ENCODE results near the gene METTL1. TPM values are rescaled to one million over a fixed set of nuclear protein-coding genes. Genes with fewer than 3 reads are reported as not detected.

Gene METTL1
- total and polyA plus RNA-seq, 2 donors (not counting 1 experiment from before 2014, with no cell fraction given): 9.1 to 9.2 TPM

DNA sequence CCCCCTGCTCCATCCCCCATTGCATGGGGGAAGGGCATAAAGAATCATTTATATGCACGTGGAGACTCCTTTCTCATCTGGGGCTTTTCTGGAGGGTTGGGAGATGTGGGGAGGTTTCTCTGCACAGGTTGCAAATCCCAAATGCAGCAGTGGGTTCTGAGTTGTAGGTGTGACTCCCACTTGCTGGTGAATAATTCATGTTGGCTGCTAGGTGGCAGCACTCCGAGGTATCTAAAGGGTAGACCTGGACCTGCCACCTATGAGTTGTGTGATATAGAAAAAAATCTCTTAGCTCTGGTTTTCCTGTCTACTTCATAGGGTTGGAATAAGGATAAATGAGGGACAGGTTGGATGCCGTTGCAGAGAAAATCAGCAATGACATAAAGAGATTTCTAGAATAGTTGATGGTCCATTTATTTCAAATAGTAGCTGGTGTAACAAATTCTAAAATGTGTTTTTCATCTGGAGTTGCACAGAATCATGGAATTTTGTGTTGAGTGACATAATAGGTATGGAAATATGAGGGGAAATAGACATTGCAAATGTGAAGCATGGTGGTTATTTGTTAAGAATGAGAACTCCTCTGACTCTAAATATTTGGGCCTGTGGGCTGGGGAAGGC is 12.4 kb downstream of the METTL1 start:
- H3K27me3 Mint-ChIP-seq: peaks cover 7% of the 10 kb centered on the region
- H3K36me3 ChIP-seq (replicated peaks in 1 of 2; ENCODE audit: control extremely low read depth in 1 of 2, control insufficient read depth in 1 of 2, extremely low read depth in 1 of 2, insufficient read depth in 2 of 2, low read length in 1 of 2): peaks cover 1 to 41% of the 10 kb centered on the region in 2 experiments
- ATAC-seq (ENCODE audit: low read depth) (no peak), DNase-seq (peak; percentile 56)
- no peak overlapping the region for H3K4me3 ChIP-seq (ENCODE audit: control extremely low read depth in 1 of 5, extremely low read depth in 1 of 5, insufficient read depth in 1 of 5, low read depth in 2 of 5, low read length in 4 of 5)
- intact Hi-C loops (cut with micrococcal nuclease): loop anchor here (5.0 to 10.0 kb wide), 5 partner anchors 73 to 675 kb away; partner anchors contain the start of genes CTDSP2, GLI1, INHBE and MARS1
- H3K9me3 ChIP-seq (ENCODE audit: control extremely low read depth in 1 of 3, control insufficient read depth in 2 of 3, insufficient read depth in 1 of 3, low read length in 2 of 3): no peaks in the 10 kb centered on the region
- H3K27ac Mint-ChIP-seq: no peak overlapping the region
- H3K4me3 Mint-ChIP-seq: no peak overlapping the region
- peaks cover 18 to 35% of the 10 kb centered on the region in 2 donors for H3K4me1 ChIP-seq (ENCODE audit: control insufficient read depth in 2 of 2, insufficient read depth in 2 of 2, low read length in 2 of 2)
- peaks cover 75% of the 10 kb centered on the region for H4K20me1 ChIP-seq (ENCODE audit: control insufficient read depth, insufficient read depth, low read length, poor library complexity, severe bottlenecking)
- no peak overlapping the region for H3K9ac ChIP-seq (ENCODE audit: low read length)
- POLR2A ChIA-PET: interaction anchor here (0.5 to 1.6 kb wide), 2 partner anchors 13 to 15 kb away, joined by 4 to 5 read pairs; partner anchors contain the start of genes EEF1AKMT3 and METTL1
- no peaks in the 10 kb centered on the region for H3K9me3 Mint-ChIP-seq (ENCODE audit: insufficient read depth)
- no peak overlapping the region for H2AFZ ChIP-seq (ENCODE audit: insufficient read depth, low read depth, low read length, poor library complexity, severe bottlenecking)
- H3K27ac ChIP-seq (ENCODE audit: low read length in 2 of 2): no peak overlapping the region
- H3K79me2 ChIP-seq (ENCODE audit: control insufficient read depth, insufficient read depth, low read length): peaks cover 56% of the 10 kb centered on the region
- WGBS (ENCODE audit: insufficient coverage): 50% methylated on average over 2 of the region's 3 CpGs
- no peak overlapping the region for H3K4me2 ChIP-seq (replicated peaks; ENCODE audit: low read depth, low read length, poor library complexity, severe bottlenecking)
- CTCF ChIA-PET: interaction anchor here (0.7 to 2.1 kb wide), 13 partner anchors 8 to 145 kb away, joined by 3 to 9 read pairs (median 5); partner anchors contain the start of genes EEF1AKMT3 and METTL1
- TF ChIP-seq EZH2 (IDR thresholded peaks at IDR 0.05; ENCODE audit: borderline replicate concordance, insufficient read depth, low read depth, low read length, poor library complexity, severe bottlenecking) (no peak), CTCF (IDR thresholded peaks at IDR 0.05) (peak; percentile 71)
- peaks cover 40% of the 10 kb centered on the region for H3K4me1 Mint-ChIP-seq
- peaks cover 0 to 6% (median 2%) of the 10 kb centered on the region in 4 experiments for H3K27me3 ChIP-seq (replicated peaks in 1 of 4; ENCODE audit: control extremely low read depth in 1 of 4, control insufficient read depth in 3 of 4, insufficient read depth in 4 of 4, low read length in 3 of 4)
